Stimulated activated naive B cell treated with anti-CD40 and anti-IgM and Interleukin-4, amounts not matched to agents 10 μg/mL and 1 μg/mL and 100 μg/mL, for 72 hours (primary cell): ENCODE data around the gene MIER1.
"Not testable (repeated sequence)": the region's sequence is repeated elsewhere in the genome, so short reads cannot be mapped to it uniquely, and the experiment has no call there.

Experiments used
- ATAC-seq, 2 donors: fragments of 150-1000 bp; cut with Tn5 transposase; replicated peaks; 2 replicates each; pipeline ENCODE4 v1.10.0; 2021; ENCODE audit warnings: moderate library complexity in 1 of 2
- DNase-seq: peaks from one replicate; pipeline ENCODE4 v3.0.0; 2021
- H3K27ac Mint-ChIP-seq: one replicate; pipeline ENCODE4 v1.8.0; 2022; ENCODE audit warnings: mild to moderate bottlenecking, mixed read lengths
- H3K27me3 Mint-ChIP-seq, 2 donors: one replicate each; pipeline ENCODE4 v1.8.0; 2022; ENCODE audit warnings: mixed read lengths in 2 of 2
- H3K36me3 Mint-ChIP-seq, 2 donors: one replicate each; pipeline ENCODE4 v1.8.0; 2022; ENCODE audit warnings: mixed read lengths in 2 of 2, mild to moderate bottlenecking in 1 of 2
- H3K4me1 Mint-ChIP-seq, 2 donors: one replicate each; pipeline ENCODE4 v1.8.0; 2022; ENCODE audit warnings: mixed read lengths in 2 of 2, mild to moderate bottlenecking in 1 of 2
- H3K4me3 Mint-ChIP-seq, 2 donors: one replicate each; pipeline ENCODE4 v1.8.0; 2022; ENCODE audit warnings: mild to moderate bottlenecking in 2 of 2, mixed read lengths in 2 of 2, moderate library complexity in 1 of 2
- H3K9me3 Mint-ChIP-seq, 2 donors: one replicate each; pipeline ENCODE4 v1.8.0; 2022; ENCODE audit warnings: mixed read lengths in 2 of 2, mild to moderate bottlenecking in 1 of 2

The MIER1 gene

DNA sequence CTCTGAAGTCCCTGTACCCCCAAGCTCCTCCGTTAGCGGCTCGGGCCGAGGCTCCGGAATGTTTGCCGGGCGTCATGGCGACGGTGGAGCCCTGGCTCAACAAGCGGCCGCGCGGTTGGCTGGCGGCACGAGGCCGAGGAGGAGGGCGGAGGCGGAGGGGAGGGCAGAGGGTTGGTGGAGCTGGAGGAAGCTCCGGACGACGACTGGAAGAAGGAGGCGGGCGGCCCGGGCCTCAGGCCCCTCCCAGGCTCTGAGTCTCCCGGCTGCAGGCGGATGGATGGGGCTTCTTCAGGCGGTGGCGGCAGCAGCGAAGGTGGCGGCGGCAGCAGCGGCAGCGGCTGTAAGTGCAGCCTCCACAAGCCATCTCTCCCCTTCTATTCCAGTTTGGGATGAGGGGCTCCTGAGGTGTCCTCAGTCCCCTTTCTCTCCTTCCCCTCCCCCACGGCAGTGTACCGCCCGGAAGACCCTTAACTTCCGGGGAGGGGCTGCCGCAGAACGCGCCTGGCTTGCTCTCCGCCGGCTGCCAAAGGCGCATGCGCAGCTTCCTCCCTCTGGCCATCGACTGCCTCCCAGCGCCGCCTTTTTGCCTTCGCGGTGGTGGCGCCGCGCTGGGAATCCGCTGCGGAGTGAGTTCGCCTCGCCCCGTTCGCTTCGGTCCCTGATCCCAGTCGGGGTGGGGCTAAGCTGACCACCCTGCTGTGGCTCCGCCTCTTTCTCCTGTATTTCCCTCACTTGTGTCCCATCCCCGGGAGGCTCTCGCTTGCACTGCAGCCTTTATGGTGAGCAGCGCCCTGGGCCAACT is at the start of gene MIER1, which contains the start of gene DNAI4:
MIER1 (plus strand) TSS at position 235 of the 802 bp plus-strand sequence; CDS start at position 274, 39 bp downstream.
DNAI4 (minus strand) TSS at position 101 of the 802 bp plus-strand sequence; CDS start at position 76, 25 bp downstream.
- H3K36me3 Mint-ChIP-seq = peaks cover 4 to 15% of the 10 kb centered on the region in 2 donors
- peak within 1 kb of the TSS; percentile 97 for H3K27ac Mint-ChIP-seq
- H3K9me3 Mint-ChIP-seq = no peaks in the 10 kb centered on the region
- ATAC-seq (peak; percentile 95), DNase-seq (peak; percentile 98)
- H3K4me3 Mint-ChIP-seq = peak within 1 kb of the TSS; percentile 93 to 99
- peaks cover 18 to 37% of the 10 kb centered on the region in 2 donors for H3K4me1 Mint-ChIP-seq
- H3K27me3 Mint-ChIP-seq = no peaks in the 10 kb centered on the region

DNA sequence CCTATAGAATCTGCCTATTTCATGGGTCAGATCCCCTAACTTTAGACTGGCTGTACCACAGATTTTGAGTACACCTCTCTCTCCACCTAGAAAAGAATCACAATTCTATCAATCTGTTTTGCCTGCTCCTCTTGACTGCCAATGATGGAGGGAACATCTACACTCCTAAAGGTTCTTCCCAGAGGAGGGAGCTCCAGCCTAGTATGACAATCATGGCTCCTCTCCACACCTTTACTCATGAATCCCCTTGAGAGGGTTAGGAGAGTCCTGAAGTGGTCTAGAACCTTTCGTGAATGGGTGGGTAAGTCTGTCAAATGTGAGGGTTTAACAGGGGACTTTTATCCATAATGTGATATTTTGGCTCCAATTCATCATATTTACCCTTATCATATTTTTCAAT is 48.1 kb upstream of the MIER1 start:
- Mint-ChIP-seq H3K36me3 (peaks cover 3 to 7% of the 10 kb centered on the region in 2 donors), H3K4me3 (no peak overlapping the region), H3K4me1 (no peaks in the 10 kb centered on the region), H3K27me3 (no peaks in the 10 kb centered on the region), H3K27ac (no peak overlapping the region), H3K9me3 (peaks cover 10 to 17% of the 10 kb centered on the region in 2 donors)
- no peak for DNase-seq
- no peak for ATAC-seq

DNA sequence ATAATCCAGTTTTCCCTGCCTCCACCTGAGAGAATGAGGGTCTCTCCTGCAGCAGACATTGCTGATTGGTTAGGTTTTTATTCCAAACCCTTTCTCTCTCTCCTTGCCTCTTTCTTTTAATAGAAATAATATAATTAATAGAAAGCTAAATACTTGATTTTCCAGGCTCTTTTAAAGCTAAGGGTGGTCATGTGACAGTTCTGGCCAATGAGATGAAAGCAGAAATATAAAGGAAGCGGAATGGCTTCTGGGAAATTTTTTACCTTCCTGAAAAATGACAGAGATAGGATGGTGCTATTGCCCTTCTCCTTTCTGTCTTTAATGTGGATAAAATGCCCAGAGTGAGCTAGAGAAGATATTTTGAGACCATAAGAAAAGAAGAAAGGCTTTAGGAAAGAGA is 35.8 kb upstream of the MIER1 start:
- Mint-ChIP-seq H3K4me3 (no peak overlapping the region), H3K27me3 (no peaks in the 10 kb centered on the region), H3K36me3 (no peaks in the 10 kb centered on the region), H3K4me1 (peaks cover 0 to 2% of the 10 kb centered on the region in 2 donors), H3K27ac (no peak overlapping the region), H3K9me3 (peaks cover 4 to 5% of the 10 kb centered on the region in 2 donors)
- DNase-seq (no peak), ATAC-seq (no peak)

DNA sequence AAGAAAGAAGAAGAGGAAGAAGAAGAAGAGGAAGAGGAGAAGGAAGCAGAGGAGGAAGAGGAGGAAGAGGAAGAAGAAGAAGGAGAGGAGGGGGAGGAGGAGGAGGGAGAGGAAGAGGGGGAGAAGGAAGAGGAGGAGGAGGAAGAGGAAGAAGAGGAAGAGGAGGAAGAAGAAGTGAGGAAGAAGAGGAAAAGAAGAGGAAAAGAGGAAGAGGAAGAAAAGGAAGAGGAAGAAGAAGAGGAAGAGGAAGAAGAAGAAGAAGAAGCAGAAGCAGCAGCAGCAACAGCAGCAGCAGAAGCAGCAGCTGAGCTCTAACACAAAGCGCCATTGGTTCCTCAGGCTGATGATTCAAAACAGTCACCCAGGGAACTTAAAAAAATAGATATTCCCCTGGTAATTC is 34.2 kb upstream of the MIER1 start:
- DNase-seq (no peak), ATAC-seq (no peak)
- Mint-ChIP-seq H3K4me3 (no peak overlapping the region), H3K4me1 (peaks cover 0 to 2% of the 10 kb centered on the region in 2 donors), H3K36me3 (no peaks in the 10 kb centered on the region), H3K27ac (no peak overlapping the region), H3K9me3 (peaks cover 4 to 5% of the 10 kb centered on the region in 2 donors), H3K27me3 (no peaks in the 10 kb centered on the region)

DNA sequence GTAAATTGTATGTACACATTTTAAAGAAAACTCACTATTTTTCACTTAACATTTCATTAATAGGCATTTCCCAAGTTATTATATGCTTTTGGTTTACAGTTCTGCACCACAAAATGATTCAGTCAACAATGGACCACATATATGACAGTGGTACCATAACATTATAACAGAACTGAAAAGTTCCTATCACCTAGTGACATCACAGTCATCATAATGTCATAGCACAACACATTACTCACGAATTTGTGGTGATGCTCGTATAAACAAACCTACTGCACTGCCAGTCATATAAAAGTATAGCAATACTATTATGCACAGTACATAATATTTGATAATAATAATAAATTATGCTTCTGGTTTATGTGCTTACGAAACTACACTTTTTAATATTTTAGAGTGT is 31.1 kb upstream of the MIER1 start:
- Mint-ChIP-seq H3K9me3 (peaks cover 4 to 5% of the 10 kb centered on the region in 2 donors), H3K4me1 (peaks cover 0 to 2% of the 10 kb centered on the region in 2 donors), H3K27me3 (no peaks in the 10 kb centered on the region), H3K36me3 (no peaks in the 10 kb centered on the region), H3K27ac (no peak overlapping the region), H3K4me3 (no peak overlapping the region)
- ATAC-seq (no peak), DNase-seq (no peak)

DNA sequence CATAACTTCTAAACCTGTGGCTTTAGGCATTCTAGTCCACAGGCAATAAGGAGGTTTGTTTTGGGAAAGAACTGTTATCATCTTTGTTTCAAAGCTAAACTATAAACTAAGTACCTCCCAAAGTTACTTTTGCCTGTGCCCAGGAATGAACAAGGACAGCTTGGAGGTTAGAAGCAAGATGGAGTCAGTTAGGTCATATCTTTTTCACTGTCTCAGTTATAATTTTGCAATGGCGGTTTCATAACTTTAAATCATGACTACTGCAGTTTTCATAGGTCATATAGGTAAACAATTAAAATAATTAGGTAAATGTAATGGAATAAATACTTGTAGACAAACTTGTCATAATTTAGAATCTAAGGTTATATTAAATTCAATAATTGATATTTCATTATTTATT is 9.6 kb upstream of the MIER1 start:
- H3K4me1 Mint-ChIP-seq, H3K4me3 Mint-ChIP-seq, H3K27ac Mint-ChIP-seq, ATAC-seq, H3K27me3 Mint-ChIP-seq, DNase-seq, H3K9me3 Mint-ChIP-seq: not testable (repeated sequence)
- H3K36me3 Mint-ChIP-seq = peaks cover 12 to 18% of the 10 kb centered on the region in 2 donors

DNA sequence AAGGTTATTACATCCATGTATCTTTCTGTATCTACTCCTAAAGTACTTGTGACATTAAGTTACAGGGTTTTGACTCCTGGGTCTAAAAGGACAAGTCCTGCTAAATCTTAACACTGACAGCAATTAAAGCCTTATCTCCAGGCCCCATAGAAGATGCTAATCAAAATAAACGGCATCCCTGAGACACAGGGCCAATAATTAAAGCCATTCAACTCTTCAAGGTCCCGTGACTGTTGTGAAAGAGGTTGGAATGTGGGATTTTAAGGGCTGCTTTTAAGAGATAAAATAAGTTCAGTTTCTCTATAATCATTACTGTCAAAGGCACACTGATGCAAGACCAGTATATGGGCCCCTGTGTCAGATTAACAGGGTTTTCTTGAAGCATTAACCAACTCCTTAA is 8.5 kb upstream of the MIER1 start:
- ATAC-seq (no peak), DNase-seq (no peak)
- Mint-ChIP-seq H3K27ac (no peak overlapping the region), H3K4me1 (peaks cover 2 to 9% of the 10 kb centered on the region in 2 donors), H3K27me3 (no peaks in the 10 kb centered on the region), H3K36me3 (peaks cover 15 to 27% of the 10 kb centered on the region in 2 donors), H3K9me3 (peaks cover 3% of the 10 kb centered on the region in 2 donors), H3K4me3 (no peak overlapping the region)

DNA sequence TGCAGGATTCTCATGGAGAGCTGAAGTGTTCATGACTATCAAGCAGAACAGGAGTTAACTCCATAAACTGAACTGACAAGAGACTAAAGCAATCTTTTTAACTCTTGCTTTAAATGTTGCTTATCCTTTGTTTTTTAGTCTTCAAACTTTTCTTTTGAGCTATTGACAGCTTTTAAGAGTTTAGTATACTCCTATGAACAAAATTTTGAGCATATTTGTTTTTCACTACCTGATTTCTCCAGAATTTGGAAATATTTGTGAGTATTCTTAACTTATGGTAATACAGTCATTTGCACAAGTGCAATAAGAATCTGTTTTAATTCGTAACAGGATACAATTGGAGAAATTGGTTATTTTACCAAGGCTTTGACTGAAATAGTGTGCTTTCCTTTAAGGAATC is 7.3 kb upstream of the MIER1 start:
- Mint-ChIP-seq H3K36me3 (peaks cover 15 to 27% of the 10 kb centered on the region in 2 donors), H3K4me1 (peaks cover 5 to 9% of the 10 kb centered on the region in 2 donors), H3K27me3 (no peaks in the 10 kb centered on the region), H3K27ac (no peak overlapping the region), H3K9me3 (peaks cover 3% of the 10 kb centered on the region in 2 donors), H3K4me3 (no peak overlapping the region)
- ATAC-seq (no peak), DNase-seq (no peak)

DNA sequence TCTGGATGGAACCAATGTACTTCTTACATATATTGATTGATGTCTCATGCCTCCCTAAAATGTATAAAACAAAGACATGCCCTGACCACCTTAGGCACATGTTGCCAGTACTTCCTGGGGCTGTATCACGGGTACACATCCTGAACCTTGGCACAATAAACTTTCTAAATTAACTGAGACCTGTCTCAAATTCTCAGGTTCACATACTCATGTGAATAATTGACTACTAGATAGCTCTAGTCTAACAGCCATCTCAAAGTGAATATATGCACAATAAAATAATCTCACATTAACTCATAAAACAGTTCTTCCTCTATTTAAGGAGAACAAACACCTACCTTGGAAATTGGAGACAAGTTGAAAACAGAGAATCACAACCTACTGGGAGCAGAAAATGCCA is 5.7 kb upstream of the MIER1 start:
- no peak overlapping the region for H3K27ac Mint-ChIP-seq
- DNase-seq (no peak), ATAC-seq (no peak)
- H3K27me3 Mint-ChIP-seq = no peaks in the 10 kb centered on the region
- H3K36me3 Mint-ChIP-seq = peaks cover 15 to 30% of the 10 kb centered on the region in 2 donors
- no peak overlapping the region for H3K4me3 Mint-ChIP-seq
- H3K4me1 Mint-ChIP-seq = peaks cover 10 to 17% of the 10 kb centered on the region in 2 donors
- H3K9me3 Mint-ChIP-seq = peaks cover 3% of the 10 kb centered on the region in 2 donors

DNA sequence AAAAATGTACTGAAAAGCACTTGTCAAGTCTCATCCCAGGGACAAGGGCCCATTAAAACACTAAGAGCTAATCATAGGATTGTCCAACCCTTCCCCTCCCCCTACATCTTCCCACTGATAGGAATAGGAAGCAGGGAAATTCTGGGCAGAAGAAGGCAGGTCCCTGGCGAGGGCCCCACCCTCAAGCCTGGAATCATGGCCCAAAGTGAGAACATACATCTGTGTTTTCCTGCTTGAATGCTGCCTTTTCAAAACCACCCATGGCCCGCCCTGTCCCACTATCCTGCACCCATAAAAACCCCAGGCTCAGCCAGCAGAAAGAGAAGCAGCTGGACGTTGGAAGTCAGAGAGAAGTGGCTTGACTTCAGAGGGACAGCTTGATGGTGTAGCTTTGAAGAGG is 5.0 kb upstream of the MIER1 start:
- Mint-ChIP-seq H3K4me3 (no peak overlapping the region), H3K27me3 (no peaks in the 10 kb centered on the region), H3K36me3 (peaks cover 15 to 30% of the 10 kb centered on the region in 2 donors), H3K4me1 (peaks cover 10 to 17% of the 10 kb centered on the region in 2 donors), H3K9me3 (peaks cover 3% of the 10 kb centered on the region in 2 donors), H3K27ac (no peak overlapping the region)
- no peak for ATAC-seq
- no peak for DNase-seq

DNA sequence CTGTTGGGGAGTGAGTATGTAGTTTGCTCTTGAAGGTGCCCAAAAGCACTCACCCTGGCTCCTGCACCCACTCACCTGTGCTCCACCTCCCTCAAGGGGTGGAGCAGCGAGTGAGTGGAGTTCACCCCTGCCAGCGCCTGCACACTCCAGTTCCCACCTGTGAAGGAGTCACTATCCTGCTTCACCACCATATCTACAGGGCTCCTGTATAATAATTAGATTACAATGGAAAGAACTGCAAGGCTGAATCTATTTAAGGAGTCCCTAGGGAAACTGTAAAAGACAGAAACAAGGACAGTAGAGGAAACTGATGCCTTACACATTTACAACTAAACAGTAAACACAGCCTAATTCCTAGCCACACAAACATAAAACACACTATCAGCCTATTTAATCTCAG is 4.2 kb upstream of the MIER1 start:
- no peaks in the 10 kb centered on the region for H3K27me3 Mint-ChIP-seq

DNA sequence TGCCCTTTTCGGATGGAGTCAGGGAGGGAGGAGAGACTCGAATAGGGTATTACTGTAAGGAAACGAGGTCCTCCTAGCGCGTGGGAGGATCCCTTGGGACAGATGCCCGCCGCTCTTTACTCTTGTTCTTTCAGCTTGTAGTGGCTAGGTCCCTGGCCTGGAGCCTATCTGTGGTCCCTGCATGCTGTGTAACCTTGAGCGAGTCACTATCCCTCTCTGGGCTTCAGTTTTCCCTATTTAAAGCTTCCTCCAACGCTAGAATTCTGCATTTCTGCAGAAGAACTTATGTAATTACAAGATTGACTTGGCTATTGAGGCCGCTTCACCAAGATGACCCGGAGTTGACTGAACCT is 744 bp downstream of the MIER1 start:
- H3K27me3 Mint-ChIP-seq = no peaks in the 10 kb centered on the region
- H3K9me3 Mint-ChIP-seq = no peaks in the 10 kb centered on the region
- ATAC-seq (no peak), DNase-seq (no peak)
- peak overlapping the region; percentile 93 to 99 for H3K4me3 Mint-ChIP-seq
- peak overlapping the region; percentile 97 for H3K27ac Mint-ChIP-seq
- H3K4me1 Mint-ChIP-seq = peaks cover 18 to 34% of the 10 kb centered on the region in 2 donors
- H3K36me3 Mint-ChIP-seq = peaks cover 0 to 10% of the 10 kb centered on the region in 2 donors

More for the DNA sequence above, 4.2 kb upstream of the MIER1 start:
- Mint-ChIP-seq H3K36me3 (peaks cover 15 to 30% of the 10 kb centered on the region in 2 donors), H3K9me3 (peaks cover 3% of the 10 kb centered on the region in 2 donors), H3K4me1 (peaks cover 10 to 17% of the 10 kb centered on the region in 2 donors), H3K27ac (no peak overlapping the region), H3K4me3 (no peak overlapping the region)
- no peak for ATAC-seq
- no peak for DNase-seq

DNA sequence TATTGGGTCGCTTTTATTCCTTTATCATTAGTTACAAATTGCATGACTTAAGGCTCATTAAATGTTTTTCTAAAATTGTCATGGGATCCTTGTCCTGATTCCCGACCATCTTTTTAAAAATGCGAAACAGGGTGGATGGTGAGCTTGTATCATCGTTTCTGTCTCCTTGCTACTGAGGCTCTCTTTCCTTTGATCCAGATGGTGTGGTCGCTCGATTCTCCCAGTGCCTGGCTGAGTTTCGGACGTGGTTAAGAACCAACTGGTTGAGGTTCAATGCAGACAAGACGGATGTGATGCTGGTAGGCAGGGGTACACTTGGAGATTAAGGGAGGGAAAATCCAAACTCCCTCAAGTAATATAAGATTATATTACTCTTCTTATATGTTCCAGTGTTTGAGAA is 1.2 kb downstream of the MIER1 start:
- peaks cover under 1 to 6% of the 10 kb centered on the region in 2 donors for H3K36me3 Mint-ChIP-seq
- H3K4me1 Mint-ChIP-seq = peaks cover 16 to 30% of the 10 kb centered on the region in 2 donors
- H3K4me3 Mint-ChIP-seq = peak overlapping the region; percentile 93 to 99
- ATAC-seq (no peak), DNase-seq (no peak)
- no peak overlapping the region for H3K27ac Mint-ChIP-seq
- no peaks in the 10 kb centered on the region for H3K27me3 Mint-ChIP-seq
- H3K9me3 Mint-ChIP-seq = no peaks in the 10 kb centered on the region

DNA sequence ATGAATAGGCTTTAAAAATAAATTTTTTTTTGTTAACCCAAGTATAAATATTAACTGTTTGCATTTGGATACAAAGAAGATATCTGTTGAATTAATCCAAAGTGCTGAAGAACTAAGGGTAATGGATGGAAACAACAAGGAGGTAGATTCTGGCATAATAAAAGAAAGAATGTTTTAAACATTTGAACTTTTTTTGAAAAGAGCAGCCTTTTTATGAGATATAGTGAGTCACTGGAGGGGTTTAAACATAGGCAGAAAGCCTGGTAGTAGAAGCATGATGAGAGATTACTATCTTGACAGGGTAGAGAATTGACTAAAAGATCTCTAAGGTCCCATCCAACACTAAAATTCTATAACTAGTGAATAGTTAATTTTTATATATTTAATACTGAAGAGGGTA is 2.7 kb downstream of the MIER1 start:
- DNase-seq = no peak
- no peaks in the 10 kb centered on the region for H3K27me3 Mint-ChIP-seq
- no peak overlapping the region for H3K27ac Mint-ChIP-seq
- no peak overlapping the region for H3K4me3 Mint-ChIP-seq
- H3K9me3 Mint-ChIP-seq = no peaks in the 10 kb centered on the region
- peaks cover 3 to 4% of the 10 kb centered on the region in 2 donors for H3K36me3 Mint-ChIP-seq
- ATAC-seq = no peak
- H3K4me1 Mint-ChIP-seq = peaks cover 19 to 43% of the 10 kb centered on the region in 2 donors

DNA sequence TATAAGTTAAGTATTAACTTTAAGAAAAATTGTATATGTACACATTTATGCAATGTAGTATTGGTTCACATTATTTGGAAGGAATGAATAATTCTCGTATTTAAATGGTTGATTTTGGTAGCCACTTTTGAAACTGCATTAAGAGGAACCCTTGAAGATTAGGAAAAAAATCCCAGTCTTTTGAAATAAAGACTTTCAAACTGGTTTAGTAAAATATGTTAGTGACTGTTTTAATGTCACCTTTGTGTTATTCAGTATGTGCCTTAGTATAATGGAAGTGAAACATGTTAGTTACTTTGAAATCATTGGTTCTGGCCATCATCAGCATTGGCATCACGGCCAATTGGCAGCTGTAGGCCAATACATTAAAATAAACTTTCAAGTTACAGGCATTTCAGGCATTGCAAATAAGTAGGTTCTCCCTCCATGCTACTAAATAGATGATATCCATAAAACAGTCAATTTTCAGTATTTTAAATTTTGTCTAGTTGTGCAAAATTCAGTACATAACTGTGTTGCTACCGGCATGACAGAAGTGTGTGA is 4.4 kb downstream of the MIER1 start:
- Mint-ChIP-seq H3K27me3 (no peaks in the 10 kb centered on the region), H3K4me3 (peak overlapping the region; percentile 93 to 95), H3K9me3 (no peaks in the 10 kb centered on the region), H3K36me3 (peaks cover 0 to 4% of the 10 kb centered on the region in 2 donors), H3K4me1 (peaks cover 17 to 43% of the 10 kb centered on the region in 2 donors), H3K27ac (peak overlapping the region; percentile 80)
- DNase-seq (no peak), ATAC-seq (no peak)
